Activated naive CD8-positive, alpha-beta T cell treated with anti-CD3 and anti-CD28 coated beads, Interleukin-2, amount 50 U/mL, for 24 hours (primary cell): Measurements from ENCODE around the gene CNRIP1.
"Not testable (repeated sequence)": the region's sequence is repeated elsewhere in the genome, so short reads cannot be mapped to it uniquely, and the experiment has no call there.

ENCODE experiments used
- ATAC-seq: fragments of 150-1000 bp; cut with Tn5 transposase; one replicate; pipeline ENCODE4 v1.10.0; 2021
- DNase-seq: peaks from one replicate; pipeline ENCODE4 v3.0.0; 2021
- H3K27ac Mint-ChIP-seq: one replicate; pipeline ENCODE4 v1.8.0; 2021; ENCODE audit warnings: mild to moderate bottlenecking, mixed read lengths
- H3K27me3 Mint-ChIP-seq: one replicate; pipeline ENCODE4 v1.8.0; 2021; ENCODE audit warnings: mixed read lengths
- H3K36me3 Mint-ChIP-seq: one replicate; pipeline ENCODE4 v1.8.0; 2021; ENCODE audit warnings: low read depth, mixed read lengths
- H3K4me1 Mint-ChIP-seq: one replicate; pipeline ENCODE4 v1.8.0; 2021; ENCODE audit warnings: mixed read lengths
- H3K4me3 Mint-ChIP-seq: one replicate; pipeline ENCODE4 v1.8.0; 2021; ENCODE audit warnings: mild to moderate bottlenecking, moderate library complexity, mixed read lengths
- H3K9me3 Mint-ChIP-seq: one replicate; pipeline ENCODE4 v1.8.0; 2021; ENCODE audit warnings: mixed read lengths

The CNRIP1 gene

GRCh38 chr2:68318914-68319397 lies 793 bp downstream of the CNRIP1 start:
- ATAC-seq (peak; percentile 7), DNase-seq (no peak)
- Mint-ChIP-seq H3K9me3 (peaks cover 3% of the 10 kb centered on the region), H3K36me3 (no peaks in the 10 kb centered on the region), H3K4me1 (peaks cover 9% of the 10 kb centered on the region), H3K27ac (no peak overlapping the region), H3K4me3 (peak overlapping the region; percentile 70), H3K27me3 (peaks cover 59% of the 10 kb centered on the region)

DNA sequence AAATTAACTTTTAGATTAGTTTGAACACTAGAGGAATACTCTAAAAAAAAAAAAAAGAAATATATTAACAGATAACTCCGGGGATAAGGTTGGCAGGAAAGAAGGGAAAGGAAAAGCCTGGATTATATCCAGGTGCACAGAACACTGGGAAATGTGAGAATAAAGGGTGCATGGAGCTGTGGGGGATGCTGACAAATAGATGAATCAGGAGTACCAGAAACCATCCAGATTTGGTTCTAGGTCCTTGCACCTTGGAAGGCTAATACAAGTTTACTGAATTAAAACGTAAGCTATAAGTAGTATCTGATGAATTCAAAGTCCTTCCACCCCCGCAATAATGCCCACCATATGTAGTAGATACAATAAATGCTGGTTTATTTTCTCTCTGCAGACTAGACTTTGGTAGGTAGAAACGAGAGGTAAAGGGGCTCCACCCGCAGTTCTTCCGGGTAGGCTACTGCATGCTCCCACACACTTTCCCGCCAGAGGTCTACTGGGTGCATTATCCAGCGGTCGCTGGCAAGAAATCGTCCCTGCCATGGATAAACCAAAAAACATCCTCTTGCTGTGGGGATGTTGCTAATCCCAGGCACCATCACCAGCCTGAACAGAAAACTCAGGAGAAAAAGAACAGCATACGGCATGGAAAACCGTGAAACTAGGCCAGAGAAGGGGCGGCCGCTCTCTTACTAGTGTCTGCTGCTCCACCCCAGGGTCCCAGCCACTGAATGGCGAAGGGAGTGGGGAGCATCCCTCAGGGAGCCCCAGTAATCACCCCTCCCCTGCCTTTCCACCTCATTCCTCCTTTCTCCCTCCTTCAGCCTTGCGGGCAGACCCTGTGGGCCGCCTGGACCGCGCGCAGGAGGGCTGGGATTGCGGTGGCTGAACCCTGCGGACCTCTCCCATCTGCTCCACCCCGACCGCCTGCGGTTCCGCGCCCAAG lies 1.5 kb downstream of the CNRIP1 start:
- Mint-ChIP-seq H3K9me3 (peaks cover 3% of the 10 kb centered on the region), H3K36me3 (no peaks in the 10 kb centered on the region), H3K4me3 (peak overlapping the region; percentile 68), H3K27me3 (peaks cover 58% of the 10 kb centered on the region), H3K27ac (no peak overlapping the region), H3K4me1 (peaks cover 9% of the 10 kb centered on the region)
- no peak for ATAC-seq
- DNase-seq, result no peak

- DNase-seq (no peak), ATAC-seq (no peak)
- peaks cover 9% of the 10 kb centered on the region for H3K4me1 Mint-ChIP-seq
- H3K36me3 Mint-ChIP-seq, result no peaks in the 10 kb centered on the region
- peaks cover 3% of the 10 kb centered on the region for H3K9me3 Mint-ChIP-seq
- H3K4me3 Mint-ChIP-seq, result no peak overlapping the region
- peaks cover 45% of the 10 kb centered on the region for H3K27me3 Mint-ChIP-seq
- no peak overlapping the region for H3K27ac Mint-ChIP-seq
Observed at GRCh38 chr2:68316111-68316510, 3.6 kb downstream of the CNRIP1 start.

DNA sequence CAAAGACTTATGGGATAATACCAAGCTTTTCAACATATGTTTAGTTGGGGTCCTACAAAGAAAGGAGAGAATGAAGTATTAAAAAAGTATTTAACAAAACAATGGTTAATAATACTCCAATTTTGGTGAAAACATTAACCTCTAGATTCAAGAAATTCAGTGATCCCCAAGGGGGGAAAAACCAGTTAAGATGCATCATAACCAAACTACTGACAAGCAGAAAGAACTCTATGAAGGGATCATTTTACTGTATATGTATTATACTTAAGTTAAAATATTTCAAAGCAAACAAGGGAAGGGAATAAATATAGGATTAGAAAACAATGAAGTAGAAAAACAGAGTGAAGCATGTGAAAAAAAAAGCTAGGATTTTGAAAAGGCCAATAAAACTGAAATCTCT lies 8.7 kb downstream of the CNRIP1 start:
- H3K36me3 Mint-ChIP-seq, result no peaks in the 10 kb centered on the region

DNA sequence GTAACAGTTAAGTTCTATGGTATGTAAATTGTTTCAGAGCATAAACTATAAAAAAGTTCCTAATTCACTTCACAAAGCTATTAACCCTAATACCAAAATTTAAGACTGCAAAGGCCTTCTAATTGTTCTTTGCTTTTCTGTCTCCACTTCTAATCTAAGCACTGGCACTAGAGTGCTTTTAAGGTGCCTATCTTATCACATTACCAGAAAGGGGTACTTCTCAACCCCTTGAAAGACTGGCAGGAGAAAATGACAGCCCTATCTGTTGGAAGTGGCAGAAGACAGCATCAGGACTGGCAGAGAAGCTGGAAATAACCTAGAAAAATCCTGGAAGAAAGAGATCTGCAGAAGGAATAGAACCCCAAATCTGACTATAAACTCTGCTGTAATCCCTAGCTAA lies 10.3 kb downstream of the CNRIP1 start:
- ATAC-seq (no peak), DNase-seq (no peak)
- no peaks in the 10 kb centered on the region for H3K4me1 Mint-ChIP-seq
- no peaks in the 10 kb centered on the region for H3K36me3 Mint-ChIP-seq
- no peak overlapping the region for H3K27ac Mint-ChIP-seq
- peaks cover 1% of the 10 kb centered on the region for H3K9me3 Mint-ChIP-seq
- H3K4me3 Mint-ChIP-seq, result no peak overlapping the region
- H3K27me3 Mint-ChIP-seq, result peaks cover 19% of the 10 kb centered on the region

More for the DNA sequence above, 8.7 kb downstream of the CNRIP1 start:
- Mint-ChIP-seq H3K9me3 (peaks cover 3% of the 10 kb centered on the region), H3K27me3 (peaks cover 20% of the 10 kb centered on the region), H3K4me3 (no peak overlapping the region), H3K4me1 (no peaks in the 10 kb centered on the region), H3K27ac (no peak overlapping the region)
- DNase-seq, result no peak
- ATAC-seq, result no peak

DNA sequence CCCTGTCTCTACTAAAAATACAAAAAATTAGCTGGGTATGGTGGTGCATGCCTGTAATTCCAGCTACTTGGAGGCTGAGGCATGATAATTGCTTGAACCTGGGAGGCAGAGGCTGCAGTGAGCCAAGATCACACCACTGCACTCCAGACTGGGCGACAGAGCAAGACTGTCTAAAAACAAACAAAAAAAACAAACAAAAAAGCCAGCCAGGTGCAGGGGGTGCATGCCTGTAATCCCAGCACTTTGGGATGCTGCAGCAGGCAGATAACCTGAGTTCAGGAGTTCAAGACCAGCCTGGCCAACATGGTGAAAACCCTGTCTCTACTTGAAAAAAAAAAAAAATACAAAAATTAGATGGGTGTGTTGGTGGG lies 15.9 kb downstream of the CNRIP1 start:
- ATAC-seq, DNase-seq, H3K4me1 Mint-ChIP-seq: not testable (repeated sequence)

GRCh38 chr2:68303033-68303901 lies 16.5 kb downstream of the CNRIP1 start:
- ATAC-seq (no peak), DNase-seq (no peak)
- H3K9me3 Mint-ChIP-seq, result no peaks in the 10 kb centered on the region
- no peaks in the 10 kb centered on the region for H3K4me1 Mint-ChIP-seq
- H3K4me3 Mint-ChIP-seq, result no peak overlapping the region
- H3K36me3 Mint-ChIP-seq, result no peaks in the 10 kb centered on the region
- peaks cover 7% of the 10 kb centered on the region for H3K27me3 Mint-ChIP-seq
- H3K27ac Mint-ChIP-seq, result no peak overlapping the region

More for the DNA sequence above, 15.9 kb downstream of the CNRIP1 start:
- not testable (repeated sequence) for H3K27me3 Mint-ChIP-seq, H3K4me3 Mint-ChIP-seq, H3K27ac Mint-ChIP-seq, H3K36me3 Mint-ChIP-seq, H3K9me3 Mint-ChIP-seq

- H3K9me3 Mint-ChIP-seq, result no peaks in the 10 kb centered on the region
- DNase-seq (no peak), ATAC-seq (no peak)
- H3K36me3 Mint-ChIP-seq, result no peaks in the 10 kb centered on the region
- peaks cover 3% of the 10 kb centered on the region for H3K27me3 Mint-ChIP-seq
- no peak overlapping the region for H3K27ac Mint-ChIP-seq
- H3K4me1 Mint-ChIP-seq, result no peaks in the 10 kb centered on the region
- no peak overlapping the region for H3K4me3 Mint-ChIP-seq
Observed at GRCh38 chr2:68302281-68302875, 17.4 kb downstream of the CNRIP1 start.

DNA sequence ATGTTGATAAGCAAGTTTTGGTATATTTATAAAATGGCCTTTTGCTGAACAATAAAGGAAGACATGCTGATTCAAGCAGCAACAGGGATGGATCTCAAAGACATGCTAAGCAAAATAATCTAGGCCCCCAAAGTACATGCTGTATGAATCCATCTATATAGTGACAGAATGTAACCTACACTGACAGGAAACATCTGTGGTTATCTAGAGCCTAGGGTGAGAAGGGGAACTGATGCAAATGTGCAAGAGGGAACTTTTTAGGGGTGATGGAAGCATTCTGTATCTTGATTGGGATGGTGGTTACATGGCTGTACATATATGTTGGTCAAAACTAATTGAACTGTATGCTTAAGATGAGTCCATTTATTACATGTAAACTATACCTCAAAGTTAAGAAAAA lies 24.2 kb downstream of the CNRIP1 start:
- H3K27me3 Mint-ChIP-seq, result peaks cover 6% of the 10 kb centered on the region
- H3K27ac Mint-ChIP-seq, result no peak overlapping the region
- ATAC-seq (no peak), DNase-seq (no peak)
- no peaks in the 10 kb centered on the region for H3K9me3 Mint-ChIP-seq
- H3K36me3 Mint-ChIP-seq, result no peaks in the 10 kb centered on the region
- peaks cover 4% of the 10 kb centered on the region for H3K4me1 Mint-ChIP-seq
- no peak overlapping the region for H3K4me3 Mint-ChIP-seq

DNA sequence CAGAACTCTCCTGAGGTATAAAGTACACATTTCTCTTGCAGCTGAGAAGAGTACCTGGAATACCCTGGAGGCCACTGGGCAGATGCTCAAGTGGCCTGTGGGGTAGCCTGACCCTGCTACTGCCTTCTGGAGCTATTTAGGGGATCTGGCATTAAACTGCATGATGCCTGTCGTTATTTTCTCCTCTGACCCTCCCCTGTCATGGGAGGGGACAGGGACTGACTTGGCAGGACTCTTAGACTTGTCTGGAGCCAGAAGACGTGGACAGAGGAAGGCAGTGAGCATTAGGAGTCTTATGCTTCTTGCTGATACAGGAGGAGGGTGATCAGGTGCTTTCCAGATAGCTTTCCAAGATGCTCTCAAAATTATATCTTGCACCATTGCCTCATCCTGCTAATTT lies 24.8 kb downstream of the CNRIP1 start:
- no peak for DNase-seq
- Mint-ChIP-seq H3K36me3 (no peaks in the 10 kb centered on the region), H3K9me3 (no peaks in the 10 kb centered on the region), H3K4me3 (no peak overlapping the region), H3K27me3 (peaks cover 8% of the 10 kb centered on the region), H3K27ac (no peak overlapping the region), H3K4me1 (peaks cover 4% of the 10 kb centered on the region)
- ATAC-seq, result no peak

GRCh38 chr2:68294187-68294586 lies 25.6 kb downstream of the CNRIP1 start:
- Mint-ChIP-seq H3K4me1 (peaks cover 4% of the 10 kb centered on the region), H3K4me3 (no peak overlapping the region), H3K36me3 (no peaks in the 10 kb centered on the region), H3K27me3 (peaks cover 8% of the 10 kb centered on the region), H3K9me3 (no peaks in the 10 kb centered on the region), H3K27ac (no peak overlapping the region)
- ATAC-seq (no peak), DNase-seq (no peak)

GRCh38 chr2:68293755-68294154 lies 26.0 kb downstream of the CNRIP1 start:
- no peak for ATAC-seq
- H3K27ac Mint-ChIP-seq, result no peak overlapping the region
- no peaks in the 10 kb centered on the region for H3K9me3 Mint-ChIP-seq
- H3K4me3 Mint-ChIP-seq, result no peak overlapping the region
- H3K4me1 Mint-ChIP-seq, result peaks cover 4% of the 10 kb centered on the region
- no peak for DNase-seq
- H3K36me3 Mint-ChIP-seq, result no peaks in the 10 kb centered on the region
- peaks cover 8% of the 10 kb centered on the region for H3K27me3 Mint-ChIP-seq

DNA sequence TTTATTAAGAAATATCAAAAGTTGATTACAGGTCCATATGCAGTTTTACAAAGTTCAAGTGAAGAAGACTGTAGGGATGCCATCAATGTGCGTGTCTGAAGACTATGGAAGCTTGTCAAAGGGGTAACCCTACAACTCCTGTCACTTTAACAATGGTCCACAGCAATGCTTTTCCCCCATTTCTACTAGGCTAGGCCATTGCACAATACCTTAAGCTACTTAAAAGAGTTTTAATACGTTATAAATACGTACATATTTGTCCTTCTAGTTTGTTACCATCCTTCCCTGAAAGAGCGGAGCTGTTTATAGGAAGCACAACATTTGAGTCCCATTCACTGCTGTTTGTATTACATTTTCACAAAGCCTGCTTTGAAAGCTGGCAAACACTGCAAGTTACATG lies 26.7 kb downstream of the CNRIP1 start:
- Mint-ChIP-seq H3K4me3 (no peak overlapping the region), H3K27me3 (peaks cover 15% of the 10 kb centered on the region), H3K4me1 (peaks cover 4% of the 10 kb centered on the region), H3K9me3 (no peaks in the 10 kb centered on the region), H3K27ac (no peak overlapping the region), H3K36me3 (no peaks in the 10 kb centered on the region)
- DNase-seq (no peak), ATAC-seq (no peak)

DNA sequence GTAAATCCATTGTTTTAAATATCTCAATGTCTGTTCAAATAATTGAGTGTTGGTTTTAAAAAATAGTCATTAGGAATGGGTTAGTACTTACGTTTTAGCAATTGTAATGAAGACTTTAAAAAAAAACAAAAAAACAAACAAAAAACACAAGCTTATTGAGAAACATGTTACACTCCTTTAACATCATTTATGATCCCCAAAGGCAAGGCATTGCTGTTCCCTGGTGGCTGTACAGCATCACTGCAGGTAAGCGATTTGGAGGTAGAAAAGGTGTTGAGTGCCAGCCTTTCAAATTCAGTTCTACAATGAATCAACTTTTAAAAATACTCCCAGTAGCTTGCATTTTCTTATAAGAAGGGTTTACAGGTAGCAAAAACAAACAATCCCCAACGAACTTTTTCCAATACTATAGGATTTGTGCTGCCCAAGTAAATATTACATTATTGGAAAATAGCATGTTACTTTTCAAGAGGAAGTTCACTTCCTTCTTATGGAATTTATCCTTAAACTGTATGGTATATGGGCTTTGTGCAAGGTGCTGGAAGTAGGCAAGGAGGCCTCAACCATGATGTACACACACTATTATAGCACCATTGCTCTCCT lies 27.5 kb downstream of the CNRIP1 start:
- Mint-ChIP-seq H3K27me3 (peaks cover 23% of the 10 kb centered on the region), H3K27ac (no peak overlapping the region), H3K9me3 (no peaks in the 10 kb centered on the region), H3K4me3 (no peak overlapping the region), H3K4me1 (peaks cover 4% of the 10 kb centered on the region), H3K36me3 (no peaks in the 10 kb centered on the region)
- ATAC-seq (no peak), DNase-seq (no peak)
